H1 (cell line): ENCODE results near the gene USP7. TPM values are rescaled to one million over a fixed set of nuclear protein-coding genes. Genes with fewer than 3 reads are reported as not detected.

Experiments used
- CTCF ChIA-PET: fragments of 300-600 bp; sonication (Branson Sonifier 250); formaldehyde crosslinking; loops from one replicate; lab custom pipeline; 2021; ENCODE audit not compliant: partially characterized antibody; lab: Charles Lee
- POLR2A ChIA-PET: fragments of 300-600 bp; sonication (Branson Sonifier 250); formaldehyde crosslinking; loops from one replicate; lab custom pipeline; 2021; ENCODE audit warnings: inconsistent platforms; ENCODE audit not compliant: partially characterized antibody; lab: Charles Lee
- DNase-seq, 2 experiments: peaks; one replicate each; pipeline versions ENCODE4 v3.0.0 to v3.0.0-alpha.2; 2010 to 2022; ENCODE audit warnings: low spot score in 2 of 2, low read depth in 1 of 2, mixed read lengths in 1 of 2
- FAIRE-seq: peaks from 2 replicates; lab custom pipeline; 2011; peaks lifted over from hg19 to GRCh38; lab: Jason Lieb, UNC
- H2AFZ ChIP-seq: 2 replicates; pipeline ENCODE4 v1.8.1; 2012; ENCODE audit warnings: low read length, inconsistent platforms
- H2AK5ac ChIP-seq: 2 replicates; pipeline ENCODE4 v1.6.1; 2013; ENCODE audit warnings: low read depth, low read length
- H2BK120ac ChIP-seq: replicated peaks from 2 replicates; pipeline ENCODE3; 2013; ENCODE audit warnings: low read depth, low read length, inconsistent platforms
- H2BK12ac ChIP-seq: 2 replicates; pipeline ENCODE4 v1.6.1; 2013; ENCODE audit warnings: low read depth, low read length
- H2BK15ac ChIP-seq: 2 replicates; pipeline ENCODE4 v1.6.1; 2013; ENCODE audit warnings: low read length
- H2BK20ac ChIP-seq: 2 replicates; pipeline ENCODE4 v1.6.1; 2013; ENCODE audit warnings: low read length
- H2BK5ac ChIP-seq: 2 replicates; pipeline ENCODE4 v1.6.1; 2013; ENCODE audit warnings: low read depth, low read length
- H3K14ac ChIP-seq: 2 replicates; pipeline ENCODE4 v1.6.1; 2013; ENCODE audit warnings: inconsistent platforms; ENCODE audit not compliant: insufficient read length
- H3K18ac ChIP-seq: 2 replicates; pipeline ENCODE4 v1.6.1; 2013; ENCODE audit warnings: low read length; ENCODE audit errors: extremely low read depth
- H3K23ac ChIP-seq: 2 replicates; pipeline ENCODE4 v1.6.1; 2013; ENCODE audit warnings: inconsistent platforms; ENCODE audit not compliant: insufficient read length
- H3K23me2 ChIP-seq: 2 replicates; pipeline ENCODE4 v1.6.1; 2013; ENCODE audit warnings: low read depth, low read length
- H3K27ac ChIP-seq: 2 replicates; pipeline ENCODE4 v1.6.1; 2011; ENCODE audit warnings: low read depth, low read length, inconsistent platforms
- H3K27me3 ChIP-seq, 4 experiments: replicated peaks in 1 of 4; 1 replicate in 1 of 4; 2 replicates in 3 of 4; pipeline versions ENCODE4 v1.6.1 to v1.8.1; 2011 to 2013; ENCODE audit warnings: low read length in 3 of 4, mild to moderate bottlenecking in 3 of 4, inconsistent platforms in 2 of 4, mixed read lengths in 2 of 4, moderate library complexity in 1 of 4; ENCODE audit not compliant: control insufficient read depth in 3 of 4, insufficient read depth in 3 of 4; ENCODE audit errors: extremely low read depth in 1 of 4
- H3K36me3 ChIP-seq, 4 experiments: 2 replicates each; pipeline versions ENCODE4 v1.6.1 to v1.8.1; 2011 to 2013; ENCODE audit warnings: mild to moderate bottlenecking in 4 of 4, low read length in 3 of 4, moderate library complexity in 2 of 4, control low read depth in 1 of 4, inconsistent platforms in 1 of 4; ENCODE audit not compliant: insufficient read depth in 4 of 4, control insufficient read depth in 2 of 4
- H3K4ac ChIP-seq: replicated peaks from 2 replicates; pipeline ENCODE3; 2013; ENCODE audit warnings: low read length, low read depth, mixed read lengths, inconsistent platforms; ENCODE audit not compliant: insufficient read length
- H3K4me1 ChIP-seq, 4 experiments: replicated peaks in 1 of 4; 1 replicate in 1 of 4; 2 replicates in 3 of 4; pipeline versions ENCODE4 v1.6.1 to v1.8.1; 2011 to 2013; ENCODE audit warnings: low read length in 3 of 4, inconsistent platforms in 2 of 4, mixed read lengths in 1 of 4; ENCODE audit not compliant: insufficient read depth in 4 of 4, control insufficient read depth in 3 of 4
- H3K4me2 ChIP-seq, 2 experiments: 2 replicates each; pipeline versions ENCODE4 v1.6.1 to v1.8.1; 2011 to 2013; ENCODE audit warnings: low read depth in 2 of 2, low read length in 2 of 2, control low read depth in 1 of 2, inconsistent platforms in 1 of 2, mild to moderate bottlenecking in 1 of 2; ENCODE audit not compliant: insufficient read depth in 1 of 2
- H3K4me3 ChIP-seq, 4 experiments: fragments of 200-600, 300-600 bp in 1 of 4; sonication (generic), shearing (Covaris generic), sonication (Bioruptor Twin) in 1 of 4; 2 replicates each; pipeline versions ENCODE4 v1.5.1 to v1.8.1; 2011 to 2016; ENCODE audit warnings: low read length in 4 of 4, low read depth in 3 of 4, control low read depth in 2 of 4, inconsistent platforms in 2 of 4, mild to moderate bottlenecking in 2 of 4, mixed read lengths in 1 of 4, moderate library complexity in 1 of 4; ENCODE audit not compliant: insufficient read depth in 2 of 4; ENCODE audit errors: extremely low read depth in 1 of 4
- H3K56ac ChIP-seq: replicated peaks from 2 replicates; pipeline ENCODE3; 2013; ENCODE audit warnings: low read depth, mild to moderate bottlenecking, mixed read lengths, low read length, inconsistent platforms; ENCODE audit not compliant: insufficient read length
- H3K79me1 ChIP-seq: 2 replicates; pipeline ENCODE4 v1.6.1; 2013; ENCODE audit warnings: low read depth, low read length, control low read depth
- H3K79me2 ChIP-seq, 2 experiments: 2 replicates each; pipeline versions ENCODE4 v1.6.1 to v1.8.1; 2012 to 2013; ENCODE audit warnings: low read length in 2 of 2, mild to moderate bottlenecking in 2 of 2, inconsistent platforms in 1 of 2; ENCODE audit not compliant: insufficient read depth in 2 of 2, control insufficient read depth in 1 of 2
- H3K9ac ChIP-seq, 4 experiments: replicated peaks in 1 of 4; 1 replicate in 1 of 4; 2 replicates in 3 of 4; pipeline versions ENCODE4 v1.6.1 to v1.8.1; 2011 to 2013; ENCODE audit warnings: low read depth in 3 of 4, low read length in 3 of 4, control low read depth in 2 of 4, mild to moderate bottlenecking in 2 of 4, moderate library complexity in 2 of 4, inconsistent platforms in 1 of 4; ENCODE audit errors: extremely low read depth in 1 of 4
- H3K9me3 ChIP-seq, 2 experiments: 2 replicates each; pipeline versions ENCODE4 v1.6.1 to v1.8.1; 2012 to 2013; ENCODE audit warnings: mild to moderate bottlenecking in 2 of 2, moderate library complexity in 2 of 2, control low read depth in 1 of 2, inconsistent platforms in 1 of 2, low read depth in 1 of 2, low read length in 1 of 2, mixed read lengths in 1 of 2; ENCODE audit not compliant: insufficient read depth in 2 of 2
- H4K20me1 ChIP-seq, 2 experiments: replicated peaks in 1 of 2; 2 replicates each; pipeline versions ENCODE3 to v1.8.1; 2011 to 2013; ENCODE audit warnings: inconsistent platforms in 2 of 2, low read length in 2 of 2, mild to moderate bottlenecking in 1 of 2; ENCODE audit not compliant: insufficient read depth in 2 of 2, control insufficient read depth in 1 of 2
- H4K5ac ChIP-seq: 2 replicates; pipeline ENCODE4 v1.6.1; 2013; ENCODE audit warnings: low read length, low read depth, mixed read lengths, inconsistent platforms; ENCODE audit not compliant: insufficient read length
- H4K8ac ChIP-seq: 2 replicates; pipeline ENCODE4 v1.8.0; 2013; ENCODE audit warnings: mild to moderate bottlenecking, moderate library complexity, low read length, inconsistent platforms; ENCODE audit not compliant: insufficient read depth; ENCODE audit errors: extremely low read depth
- H4K91ac ChIP-seq: replicated peaks from 2 replicates; pipeline ENCODE3; 2013; ENCODE audit warnings: low read length, mixed read lengths, inconsistent platforms; ENCODE audit not compliant: insufficient read length
- CTBP2 ChIP-seq: IDR thresholded peaks from 2 replicates; pipeline ENCODE4 v1.7.0; 2011; ENCODE audit warnings: borderline replicate concordance, mild to moderate bottlenecking, moderate library complexity, mixed read lengths, low read length; ENCODE audit not compliant: insufficient read depth, insufficient read length
- EZH2 ChIP-seq: fragments of 200-600 bp; sonication (generic); IDR thresholded peaks from 2 replicates; pipeline ENCODE4 v1.7.1; 2012; ENCODE audit warnings: low read depth, mild to moderate bottlenecking, moderate library complexity, low read length, inconsistent platforms; ENCODE audit not compliant: severe bottlenecking
- MAFK ChIP-seq: IDR thresholded peaks from 2 replicates; pipeline ENCODE4 v1.6.1; 2012; ENCODE audit warnings: low read depth, mild to moderate bottlenecking, improper control_type of control experiment, low read length
- RAD21 ChIP-seq, 2 experiments: IDR thresholded peaks in 1 of 2; conservative IDR thresholded peaks in 1 of 2; 2 replicates each; pipeline ENCODE4 v1.6.1; 2011; ENCODE audit warnings: low read depth in 2 of 2, low read length in 2 of 2, improper control_type of control experiment in 1 of 2, inconsistent platforms in 1 of 2, mild to moderate bottlenecking in 1 of 2, moderate library complexity in 1 of 2
- ZNF274 ChIP-seq: IDR thresholded peaks from 2 replicates; pipeline ENCODE4 v1.7.0; 2012; ENCODE audit warnings: low read length, borderline replicate concordance; ENCODE audit errors: extremely low read depth
- WGBS, 2 experiments: shearing (Covaris generic) in 1 of 2; methylation state at CpG; one replicate each; pipeline versions ENCODE4 v1.1.6 to v1.1.7; 2013 to 2015; ENCODE audit warnings: low lambda C conversion rate in 2 of 2, mixed read lengths in 2 of 2, inconsistent platforms in 1 of 2, low coverage in 1 of 2, missing lambda C conversion rate in 1 of 2; ENCODE audit not compliant: insufficient replicate concordance in 2 of 2, insufficient coverage in 1 of 2, insufficient read length in 1 of 2; ENCODE audit errors: extremely low coverage in 1 of 2, missing lambda C conversion rate in 1 of 2; 5-methylcytosine and 5-hydroxymethylcytosine counted together
- polyA plus RNA-seq, 7 experiments: library from polyadenylated mRNA; depleted of rRNA in 3 of 7; stranded (reverse) in 5 of 7; unstranded in 2 of 7; fragments of >200 nt in 5 of 7; fragments of 200-250 nt in 2 of 7; gene quantifications; 1 replicate in 5 of 7; 2 replicates in 1 of 7; 4 replicates in 1 of 7; pipeline versions ENCODE4 v1.2.1 to v1.2.3, GENCODE V29; 2011 to 2013; ENCODE audit warnings: missing spikeins in 2 of 7, mixed read lengths in 2 of 7
- total RNA-seq: library from RNA; stranded (reverse); fragmentation: NEBNext Ultra II Directional; extraction: Animal tissue kit (Norgen Biotek cat#: 25700); gene quantifications from 2 replicates; pipeline ENCODE4 v1.2.1, GENCODE V29; 2021
- TF ChIP-seq, protein P1 (sequence below), 3 experiments: IDR thresholded peaks; 1 replicate in 2 of 3; 2 replicates in 1 of 3; pipeline versions ENCODE4 v1.5.1 to v1.6.1; 2011; ENCODE audit warnings: low read length in 3 of 3, mild to moderate bottlenecking in 3 of 3, inconsistent platforms in 2 of 3, low read depth in 1 of 3, moderate library complexity in 1 of 3; ENCODE audit not compliant: insufficient read depth in 1 of 3; ENCODE audit errors: control extremely low read depth in 1 of 3
- TF ChIP-seq, protein P2 (sequence below): IDR thresholded peaks from 2 replicates; pipeline ENCODE4 v1.6.1; 2012; ENCODE audit warnings: low read length, inconsistent platforms

Gene USP7
- total and polyA plus RNA-seq, 2 of the 8 experiments (the other 6 are each of a cell fraction or from before 2014, with no cell fraction given) = 21.3 to 211 TPM

DNA sequence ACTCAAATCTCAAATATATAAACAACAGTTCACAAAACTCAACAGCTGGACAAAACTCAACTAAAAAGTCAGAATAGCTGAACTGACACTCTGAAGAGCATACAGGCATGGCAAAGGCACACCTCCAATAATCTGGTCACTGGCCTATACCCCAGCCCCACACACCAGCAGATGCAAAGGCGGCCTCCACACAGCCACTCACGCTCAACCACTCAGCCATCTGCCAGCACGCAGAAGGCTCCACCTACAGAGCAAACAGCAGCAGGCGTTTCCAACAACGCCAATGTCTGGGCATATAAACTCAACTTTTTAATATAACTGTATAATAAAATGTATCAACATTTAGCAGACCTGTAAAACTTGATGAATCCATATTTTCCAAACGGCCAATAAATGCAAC lies 17.2 kb downstream of the USP7 start:
- H3K4me1 ChIP-seq = peaks cover 15 to 23% (median 20%) of the 10 kb centered on the region in 4 experiments
- no peaks in the 10 kb centered on the region for H3K27me3 ChIP-seq
- no peak overlapping the region for H2BK12ac ChIP-seq
- H2BK20ac ChIP-seq = no peak overlapping the region
- no peak overlapping the region for H4K5ac ChIP-seq
- no peak overlapping the region for H3K14ac ChIP-seq
- no peak overlapping the region for H2AFZ ChIP-seq
- H2BK5ac ChIP-seq = no peak overlapping the region
- no peaks in the 10 kb centered on the region for H3K36me3 ChIP-seq
- no peak overlapping the region for H3K4me2 ChIP-seq
- 87% methylated on average over 6 of the region's 6 CpGs; no CpG with 5 or more reads in 1 of the 2 experiments for WGBS, 2 experiments
- no peak overlapping the region for H3K56ac ChIP-seq
- no peak overlapping the region for H4K8ac ChIP-seq
- H3K4ac ChIP-seq = no peak overlapping the region
- no peak overlapping the region for H2AK5ac ChIP-seq
- H2BK15ac ChIP-seq = no peak overlapping the region
- DNase-seq = no peak
- no peak overlapping the region for H3K9ac ChIP-seq
- FAIRE-seq = no peak
- peaks cover 68 to 76% of the 10 kb centered on the region in 2 experiments for H4K20me1 ChIP-seq
- H3K23me2 ChIP-seq = no peaks in the 10 kb centered on the region
- no peak overlapping the region for H3K18ac ChIP-seq
- ChIA-PET CTCF (interaction anchor here (0.6 to 7.2 kb wide), 8 partner anchors 10 to 62 kb away, joined by 3 to 88 read pairs (median 10); no protein-coding TSS in a partner anchor), POLR2A (interaction anchor here (0.6 to 1.0 kb wide), 2 partner anchors 14 to 202 kb away, joined by 3 to 4 read pairs; no protein-coding TSS in a partner anchor)
- H4K91ac ChIP-seq = no peak overlapping the region
- H2BK120ac ChIP-seq = no peak overlapping the region
- peaks cover 28% of the 10 kb centered on the region for H3K79me1 ChIP-seq
- H3K23ac ChIP-seq = no peak overlapping the region
- no peaks in the 10 kb centered on the region for H3K9me3 ChIP-seq
- H3K4me3 ChIP-seq = no peak overlapping the region
- no peak overlapping the region for H3K27ac ChIP-seq
- peaks cover 66 to 100% of the 10 kb centered on the region in 2 experiments for H3K79me2 ChIP-seq
- TF ChIP-seq, protein P1, sequence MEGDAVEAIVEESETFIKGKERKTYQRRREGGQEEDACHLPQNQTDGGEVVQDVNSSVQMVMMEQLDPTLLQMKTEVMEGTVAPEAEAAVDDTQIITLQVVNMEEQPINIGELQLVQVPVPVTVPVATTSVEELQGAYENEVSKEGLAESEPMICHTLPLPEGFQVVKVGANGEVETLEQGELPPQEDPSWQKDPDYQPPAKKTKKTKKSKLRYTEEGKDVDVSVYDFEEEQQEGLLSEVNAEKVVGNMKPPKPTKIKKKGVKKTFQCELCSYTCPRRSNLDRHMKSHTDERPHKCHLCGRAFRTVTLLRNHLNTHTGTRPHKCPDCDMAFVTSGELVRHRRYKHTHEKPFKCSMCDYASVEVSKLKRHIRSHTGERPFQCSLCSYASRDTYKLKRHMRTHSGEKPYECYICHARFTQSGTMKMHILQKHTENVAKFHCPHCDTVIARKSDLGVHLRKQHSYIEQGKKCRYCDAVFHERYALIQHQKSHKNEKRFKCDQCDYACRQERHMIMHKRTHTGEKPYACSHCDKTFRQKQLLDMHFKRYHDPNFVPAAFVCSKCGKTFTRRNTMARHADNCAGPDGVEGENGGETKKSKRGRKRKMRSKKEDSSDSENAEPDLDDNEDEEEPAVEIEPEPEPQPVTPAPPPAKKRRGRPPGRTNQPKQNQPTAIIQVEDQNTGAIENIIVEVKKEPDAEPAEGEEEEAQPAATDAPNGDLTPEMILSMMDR (IDR thresholded peaks at IDR 0.05; ENCODE audit: control extremely low read depth in 1 of 3, insufficient read depth in 1 of 3, low read depth in 1 of 3, low read length in 3 of 3) = peak in 2 of 3 experiments; percentile 4 to 10; a peak in 2 of 4 replicates
- no peak for TF ChIP-seq MAFK
- no peak for TF ChIP-seq CTBP2
- TF ChIP-seq EZH2 = no peak
- peak in 1 of 2 experiments; percentile 22; a peak in 1 of 4 replicates for TF ChIP-seq RAD21 (IDR thresholded peaks at IDR 0.05 in 1 of 2, conservative IDR thresholded peaks at IDR 0.05 in 1 of 2; ENCODE audit: low read depth in 2 of 2, low read length in 2 of 2)
- no peak for TF ChIP-seq ZNF274
- TF ChIP-seq, protein P2, sequence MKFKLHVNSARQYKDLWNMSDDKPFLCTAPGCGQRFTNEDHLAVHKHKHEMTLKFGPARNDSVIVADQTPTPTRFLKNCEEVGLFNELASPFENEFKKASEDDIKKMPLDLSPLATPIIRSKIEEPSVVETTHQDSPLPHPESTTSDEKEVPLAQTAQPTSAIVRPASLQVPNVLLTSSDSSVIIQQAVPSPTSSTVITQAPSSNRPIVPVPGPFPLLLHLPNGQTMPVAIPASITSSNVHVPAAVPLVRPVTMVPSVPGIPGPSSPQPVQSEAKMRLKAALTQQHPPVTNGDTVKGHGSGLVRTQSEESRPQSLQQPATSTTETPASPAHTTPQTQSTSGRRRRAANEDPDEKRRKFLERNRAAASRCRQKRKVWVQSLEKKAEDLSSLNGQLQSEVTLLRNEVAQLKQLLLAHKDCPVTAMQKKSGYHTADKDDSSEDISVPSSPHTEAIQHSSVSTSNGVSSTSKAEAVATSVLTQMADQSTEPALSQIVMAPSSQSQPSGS = no peak
